NB4 (cell line): ENCODE data around the gene LRR1.

ENCODE experiments used
- POLR2A ChIP-seq: IDR thresholded peaks from 2 replicates; pipeline ENCODE4 v1.6.1; 2011; ENCODE audit warnings: mild to moderate bottlenecking; ENCODE audit not compliant: insufficient read length; ENCODE audit errors: extremely low read depth
- TF ChIP-seq, protein P1 (sequence below): IDR thresholded peaks from one replicate; pipeline ENCODE4 v1.5.1; 2012; ENCODE audit warnings: low read depth, low read length
- TF ChIP-seq, protein P2 (sequence below): IDR thresholded peaks from 2 replicates; pipeline ENCODE4 v1.6.1; 2011; ENCODE audit warnings: low read depth, low read length

DNA sequence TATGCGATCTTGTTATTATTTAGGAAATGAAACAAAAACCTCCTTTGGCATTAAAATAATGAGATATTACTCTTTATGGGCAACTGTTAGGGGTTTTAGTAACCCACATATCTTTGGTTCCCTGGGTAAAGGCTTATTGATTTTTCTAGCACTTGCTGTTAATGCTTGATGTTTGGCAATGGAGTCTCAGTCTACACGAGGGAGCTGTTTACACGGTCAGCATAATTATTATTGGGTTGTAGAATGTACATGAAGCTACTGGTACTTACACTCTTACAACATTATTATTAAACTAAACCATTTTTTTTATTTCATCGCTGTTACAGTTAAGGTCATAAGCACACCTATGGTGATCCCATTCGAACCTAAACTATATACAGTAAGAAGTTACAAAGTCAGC lies 24.7 kb upstream of the LRR1 start:
- TF ChIP-seq, protein P1, sequence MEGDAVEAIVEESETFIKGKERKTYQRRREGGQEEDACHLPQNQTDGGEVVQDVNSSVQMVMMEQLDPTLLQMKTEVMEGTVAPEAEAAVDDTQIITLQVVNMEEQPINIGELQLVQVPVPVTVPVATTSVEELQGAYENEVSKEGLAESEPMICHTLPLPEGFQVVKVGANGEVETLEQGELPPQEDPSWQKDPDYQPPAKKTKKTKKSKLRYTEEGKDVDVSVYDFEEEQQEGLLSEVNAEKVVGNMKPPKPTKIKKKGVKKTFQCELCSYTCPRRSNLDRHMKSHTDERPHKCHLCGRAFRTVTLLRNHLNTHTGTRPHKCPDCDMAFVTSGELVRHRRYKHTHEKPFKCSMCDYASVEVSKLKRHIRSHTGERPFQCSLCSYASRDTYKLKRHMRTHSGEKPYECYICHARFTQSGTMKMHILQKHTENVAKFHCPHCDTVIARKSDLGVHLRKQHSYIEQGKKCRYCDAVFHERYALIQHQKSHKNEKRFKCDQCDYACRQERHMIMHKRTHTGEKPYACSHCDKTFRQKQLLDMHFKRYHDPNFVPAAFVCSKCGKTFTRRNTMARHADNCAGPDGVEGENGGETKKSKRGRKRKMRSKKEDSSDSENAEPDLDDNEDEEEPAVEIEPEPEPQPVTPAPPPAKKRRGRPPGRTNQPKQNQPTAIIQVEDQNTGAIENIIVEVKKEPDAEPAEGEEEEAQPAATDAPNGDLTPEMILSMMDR: no peak
- TF ChIP-seq, protein P2, sequence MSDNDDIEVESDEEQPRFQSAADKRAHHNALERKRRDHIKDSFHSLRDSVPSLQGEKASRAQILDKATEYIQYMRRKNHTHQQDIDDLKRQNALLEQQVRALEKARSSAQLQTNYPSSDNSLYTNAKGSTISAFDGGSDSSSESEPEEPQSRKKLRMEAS: no peak
- no peak for TF ChIP-seq POLR2A
